Prostate gland (tissue), 2 donors: ENCODE results near the gene CST8. TPM values are rescaled to one million over a fixed set of nuclear protein-coding genes. Genes with fewer than 3 reads are reported as not detected.

Experiments used
- DNase-seq: peaks from one replicate; pipeline ENCODE4 v3.0.0-alpha.2; 2019; ENCODE audit warnings: low spot score
- H3K27ac ChIP-seq, 2 donors: fragments of 200-600 bp; sonication (generic); 2 replicates each; pipeline ENCODE4 v1.5.1; 2017 to 2019
- H3K27me3 ChIP-seq: fragments of 200-600 bp; sonication (generic); replicated peaks from 2 replicates; pipeline ENCODE4 v1.5.1; 2019; ENCODE audit not compliant: insufficient read depth
- H3K36me3 ChIP-seq, 2 donors: fragments of 200-600 bp; sonication (generic); 1 replicate in 1 of 2; 2 replicates in 1 of 2; pipeline versions ENCODE4 v1.5.1 to v1.8.1; 2017 to 2019
- H3K4me1 ChIP-seq: fragments of 200-600 bp; sonication (generic); replicated peaks from 2 replicates; pipeline ENCODE4 v1.5.1; 2019
- H3K4me3 ChIP-seq, 2 donors: fragments of 200-600 bp; sonication (generic); 2 replicates each; pipeline ENCODE4 v1.5.1; 2017 to 2019
- H3K9me3 ChIP-seq: fragments of 200-600 bp; sonication (generic); 2 replicates; pipeline ENCODE4 v1.5.1; 2017
- CTCF ChIP-seq, 4 experiments: fragments of 200-600 bp in 2 of 4; fragments of 450-650 bp in 2 of 4; sonication (generic) in 2 of 4; IDR thresholded peaks; 1 replicate in 3 of 4; 2 replicates in 1 of 4; pipeline ENCODE4 v1.5.1; 2016 to 2019; ENCODE audit warnings: antibody characterized with exemption in 4 of 4, mild to moderate bottlenecking in 2 of 4, moderate library complexity in 2 of 4
- POLR2A ChIP-seq: fragments of 450-650 bp; IDR thresholded peaks from one replicate; pipeline ENCODE4 v1.6.1; 2016; ENCODE audit warnings: antibody characterized with exemption, mild to moderate bottlenecking
- POLR2AphosphoS5 ChIP-seq: sonication (generic); formaldehyde crosslinking; IDR thresholded peaks from one replicate; pipeline ENCODE4 v1.6.1; 2017; ENCODE audit warnings: antibody characterized with exemption
- WGBS: methylation state at CpG from one replicate; pipeline ENCODE4 v1.1.5; 2018; 5-methylcytosine and 5-hydroxymethylcytosine counted together
- intact Hi-C: fragments of 100-400 bp; cut with DNase I; formaldehyde crosslinking; loops from one replicate; pipeline ENCODE4 v1.14.2; 2022
- total RNA-seq, 2 donors: library from RNA; depleted of rRNA; stranded (reverse); fragments of >200 nt; gene quantifications; one replicate each; pipeline ENCODE4 v1.1.0, GENCODE V29; 2016

The CST8 gene
- total RNA-seq, 2 donors from 2014 or later: 0.74 TPM; not detected in 1

- Histone ChIP-seq H3K4me1 (no peaks in the 10 kb centered on the region), H3K27me3 (no peaks in the 10 kb centered on the region), H3K27ac (no peak overlapping the region), H3K4me3 (no peak overlapping the region), H3K36me3 (no peaks in the 10 kb centered on the region), H3K9me3 (no peaks in the 10 kb centered on the region)
- DNase-seq: no peak
- 95% methylated on average over 5 of the region's 5 CpGs for WGBS
- intact Hi-C loops: no loop called here
- TF ChIP-seq POLR2A (no peak), CTCF (IDR thresholded peaks at IDR 0.05) (no peak), POLR2AphosphoS5 (no peak)
Observed at GRCh38 chr20:23475395-23475794, 15.5 kb upstream of the CST8 start.

- no peaks in the 10 kb centered on the region for H3K9me3 ChIP-seq
- no peak overlapping the region for H3K4me3 ChIP-seq
- WGBS: 85% methylated on average over 6 of the region's 6 CpGs
- intact Hi-C loops: no loop called here
- TF ChIP-seq POLR2A: no peak
- no peak for TF ChIP-seq CTCF (IDR thresholded peaks at IDR 0.05)
- no peak for TF ChIP-seq POLR2AphosphoS5
- H3K27me3 ChIP-seq: no peaks in the 10 kb centered on the region
- H3K36me3 ChIP-seq: no peaks in the 10 kb centered on the region
- H3K4me1 ChIP-seq: no peaks in the 10 kb centered on the region
- no peak overlapping the region for H3K27ac ChIP-seq
- no peak for DNase-seq
Observed at GRCh38 chr20:23476015-23476754, 14.7 kb upstream of the CST8 start.

GRCh38 chr20:23477223-23477622, 13.7 kb upstream of the CST8 start:
- TF ChIP-seq POLR2AphosphoS5 (no peak), CTCF (IDR thresholded peaks at IDR 0.05) (no peak), POLR2A (no peak)
- H3K9me3 ChIP-seq: no peaks in the 10 kb centered on the region
- no peak overlapping the region for H3K4me3 ChIP-seq
- H3K4me1 ChIP-seq: no peaks in the 10 kb centered on the region
- 50% methylated on average over 3 of the region's 3 CpGs for WGBS
- no peak for DNase-seq
- H3K27ac ChIP-seq: no peak overlapping the region
- no peaks in the 10 kb centered on the region for H3K36me3 ChIP-seq
- intact Hi-C loops: no loop called here
- H3K27me3 ChIP-seq: no peaks in the 10 kb centered on the region

GRCh38 chr20:23479043-23479442, 11.9 kb upstream of the CST8 start:
- no peak for TF ChIP-seq POLR2AphosphoS5

GRCh38 chr20:23482138-23482537, 8.8 kb upstream of the CST8 start:
- no peaks in the 10 kb centered on the region for H3K36me3 ChIP-seq
- intact Hi-C loops: no loop called here
- no peak for DNase-seq
- no peaks in the 10 kb centered on the region for H3K27me3 ChIP-seq
- WGBS: 68% methylated on average over 2 of the region's 2 CpGs
- H3K9me3 ChIP-seq: no peaks in the 10 kb centered on the region
- no peak overlapping the region for H3K27ac ChIP-seq
- no peaks in the 10 kb centered on the region for H3K4me1 ChIP-seq
- no peak overlapping the region for H3K4me3 ChIP-seq
- no peak for TF ChIP-seq CTCF (IDR thresholded peaks at IDR 0.05)
- TF ChIP-seq POLR2A: no peak
- TF ChIP-seq POLR2AphosphoS5: no peak

More at GRCh38 chr20:23479043-23479442, 11.9 kb upstream of the CST8 start:
- intact Hi-C loops: no loop called here
- Histone ChIP-seq H3K27me3 (no peaks in the 10 kb centered on the region), H3K9me3 (no peaks in the 10 kb centered on the region), H3K4me1 (no peaks in the 10 kb centered on the region), H3K4me3 (no peak overlapping the region), H3K27ac (no peak overlapping the region), H3K36me3 (no peaks in the 10 kb centered on the region)
- DNase-seq: no peak
- WGBS: 89% methylated on average over 4 of the region's 4 CpGs
